HCT116 (cell line): ENCODE data around the gene ZNF468. TPM values are rescaled to one million over a fixed set of nuclear protein-coding genes. Genes with fewer than 3 reads are reported as not detected.

Experiments used
- ATAC-seq: fragments of 200-7000 bp; cut with Tn5 transposase; 2 replicates; pipeline ENCODE4 v1.9.1; 2020; ENCODE audit warnings: mild to moderate bottlenecking, moderate library complexity
- BruUV-seq: library from RNA; stranded (reverse); fragments of 400-500 nt; replicated peaks from 2 replicates; lab custom pipeline; 2021; lab: Mats Ljungman, UMichigan
- CTCF ChIA-PET: fragments of 300-600 bp; sonication (Branson Sonifier 250); formaldehyde crosslinking; loops from one replicate; lab custom pipeline; 2021; ENCODE audit warnings: antibody characterized with exemption; lab: Charles Lee
- POLR2A ChIA-PET: fragments of 300-600, 350-600 bp; sonication (Branson Sonifier 250); formaldehyde crosslinking; loops from one replicate; lab custom pipeline; 2021; ENCODE audit warnings: antibody characterized with exemption; lab: Charles Lee
- RAD21 ChIA-PET, 2 experiments: fragments of 300-600 bp; sonication (Branson Sonifier 250); formaldehyde crosslinking; loops; one replicate each; lab custom pipeline; 2023; ENCODE audit warnings: low total read pairs in 2 of 2; ENCODE audit not compliant: uncharacterized antibody in 2 of 2, unreplicated experiment in 2 of 2, low non-redundant PET in 1 of 2; lab: Charles Lee
- DNase-seq: peaks from one replicate; pipeline ENCODE4 v3.0.0-alpha.2; 2010; ENCODE audit warnings: low read depth, low spot score
- H2AFZ ChIP-seq: fragments of 200-600 bp; shearing (Covaris generic), sonication (generic); 2 replicates; pipeline ENCODE4 v1.6.1; 2017; ENCODE audit warnings: low read depth, mixed run types, mixed read lengths, antibody characterized with exemption, low read length; ENCODE audit not compliant: poor library complexity, severe bottlenecking
- H3K27ac ChIP-seq: 2 replicates; pipeline ENCODE4 v1.5.1; 2012; ENCODE audit warnings: low read depth, low read length
- H3K27me3 ChIP-seq: fragments of 200-600 bp; sonication (generic); 2 replicates; pipeline ENCODE4 v1.6.1; 2016; ENCODE audit warnings: mixed run types, low read length, mixed read lengths; ENCODE audit not compliant: insufficient read depth
- H3K36me3 ChIP-seq, 2 experiments: fragments of 200-500 bp in 1 of 2; fragments of 200-600 bp in 1 of 2; sonication (Bioruptor generic) in 1 of 2; sonication (generic) in 1 of 2; 2 replicates each; pipeline versions ENCODE4 v1.5.1 to v1.6.1; 2014 to 2016; ENCODE audit warnings: low read length in 2 of 2, inconsistent platforms in 1 of 2, mixed read lengths in 1 of 2, mixed run types in 1 of 2; ENCODE audit not compliant: insufficient read depth in 2 of 2, control insufficient read depth in 1 of 2
- H3K4me1 ChIP-seq, 2 experiments: fragments of 200-600 bp in 1 of 2; sonication (generic) in 1 of 2; 2 replicates each; pipeline versions ENCODE4 v1.5.1 to v1.6.1; 2012 to 2017; ENCODE audit warnings: low read length in 2 of 2, inconsistent platforms in 1 of 2, mild to moderate bottlenecking in 1 of 2, mixed read lengths in 1 of 2, mixed run types in 1 of 2, moderate library complexity in 1 of 2; ENCODE audit not compliant: insufficient read depth in 2 of 2, control insufficient read depth in 1 of 2
- H3K4me2 ChIP-seq: fragments of 200-600 bp; sonication (generic); 2 replicates; pipeline ENCODE4 v1.6.1; 2017; ENCODE audit warnings: mixed run types, low read length, mixed read lengths
- H3K4me3 ChIP-seq, 2 experiments: fragments of 200-600 bp in 1 of 2; sonication (generic) in 1 of 2; replicated peaks in 1 of 2; 2 replicates each; pipeline ENCODE4 v1.5.1; 2011 to 2016; ENCODE audit warnings: low read length in 2 of 2, control low read depth in 1 of 2, low read depth in 1 of 2, mild to moderate bottlenecking in 1 of 2, mixed read lengths in 1 of 2, mixed run types in 1 of 2
- H3K79me2 ChIP-seq: fragments of 200-600 bp; sonication (generic); 2 replicates; pipeline ENCODE4 v1.6.1; 2017; ENCODE audit warnings: mild to moderate bottlenecking, mixed run types, low read length, moderate library complexity, mixed read lengths; ENCODE audit not compliant: insufficient read depth
- H3K9ac ChIP-seq: fragments of 200-600 bp; sonication (generic); 2 replicates; pipeline ENCODE4 v1.6.1; 2016; ENCODE audit warnings: low read length, mixed read lengths
- H3K9me2 ChIP-seq: fragments of 200-600 bp; sonication (generic), shearing (Covaris generic); 2 replicates; pipeline ENCODE4 v1.6.1; 2017; ENCODE audit warnings: mixed run types, mild to moderate bottlenecking, moderate library complexity; ENCODE audit not compliant: insufficient read depth
- H3K9me3 ChIP-seq, 2 experiments: fragments of 200-500 bp in 1 of 2; fragments of 200-600 bp in 1 of 2; sonication (Bioruptor generic) in 1 of 2; sonication (generic) in 1 of 2; 2 replicates each; pipeline ENCODE4 v1.6.1; 2014 to 2017; ENCODE audit warnings: low read length in 2 of 2, mixed read lengths in 2 of 2, inconsistent platforms in 1 of 2, low read depth in 1 of 2, mild to moderate bottlenecking in 1 of 2, mixed run types in 1 of 2, moderate library complexity in 1 of 2; ENCODE audit not compliant: control insufficient read depth in 1 of 2, insufficient read depth in 1 of 2
- H4K20me1 ChIP-seq: fragments of 200-600 bp; sonication (generic), shearing (Covaris generic); 2 replicates; pipeline ENCODE4 v1.6.1; 2017; ENCODE audit warnings: mixed run types, mild to moderate bottlenecking, moderate library complexity; ENCODE audit not compliant: insufficient read depth
- EGR1 ChIP-seq: IDR thresholded peaks from 2 replicates; pipeline ENCODE4 v1.6.1; 2012; ENCODE audit warnings: low read depth
- EZH2phosphoT487 ChIP-seq: fragments of 200-600 bp; IDR thresholded peaks from 2 replicates; pipeline ENCODE4 v1.6.1; 2018; ENCODE audit warnings: antibody characterized with exemption, borderline replicate concordance
- POLR2AphosphoS5 ChIP-seq: IDR thresholded peaks from 2 replicates; pipeline ENCODE4 v1.6.1; 2011; ENCODE audit warnings: mild to moderate bottlenecking, low read depth, low read length, moderate library complexity
- RAD21 ChIP-seq: IDR thresholded peaks from 2 replicates; pipeline ENCODE4 v1.6.1; 2012; ENCODE audit warnings: low read depth, mild to moderate bottlenecking
- SIN3A ChIP-seq: IDR thresholded peaks from 2 replicates; pipeline ENCODE4 v1.6.1; 2012; ENCODE audit warnings: low read depth
- SRF ChIP-seq: IDR thresholded peaks from 2 replicates; pipeline ENCODE4 v1.6.1; 2012; ENCODE audit warnings: low read depth
- TCF7L2 ChIP-seq: IDR thresholded peaks from 2 replicates; pipeline ENCODE4 v1.7.0; 2011; ENCODE audit warnings: borderline replicate concordance, inconsistent platforms; ENCODE audit not compliant: insufficient read depth, insufficient read length; ENCODE audit errors: extremely low read depth
- YY1 ChIP-seq: IDR thresholded peaks from 2 replicates; pipeline ENCODE4 v1.6.1; 2011; ENCODE audit warnings: low read length, low read depth, moderate library complexity, mild to moderate bottlenecking; ENCODE audit not compliant: insufficient replicate concordance; ENCODE audit errors: extremely low read depth
- ZNF274 ChIP-seq: fragments of 200-500 bp; sonication (Bioruptor generic); IDR thresholded peaks from 2 replicates; pipeline ENCODE4 v1.6.1; 2014; ENCODE audit warnings: mild to moderate bottlenecking, low read depth, low read length, inconsistent platforms
- intact Hi-C: fragments of 100-400 bp; cut with micrococcal nuclease; formaldehyde crosslinking; loops from 2 replicates; pipeline ENCODE4 v1.10.0; 2022
- total RNA-seq: library from RNA; stranded (reverse); gene quantifications from one replicate; pipeline ENCODE4 v1.2.1, GENCODE V29; 2021; ENCODE audit not compliant: unreplicated experiment
- TF ChIP-seq, protein P1 (sequence below), 3 experiments: fragments of 200-600 bp in 1 of 3; sonication (generic) in 1 of 3; IDR thresholded peaks in 2 of 3; conservative IDR thresholded peaks in 1 of 3; 2 replicates each; pipeline ENCODE4 v1.5.1; 2012 to 2017; ENCODE audit warnings: low read depth in 2 of 3, low read length in 2 of 3, antibody characterized with exemption in 1 of 3, borderline replicate concordance in 1 of 3, control low read depth in 1 of 3, mild to moderate bottlenecking in 1 of 3, mixed read lengths in 1 of 3, mixed run types in 1 of 3, moderate library complexity in 1 of 3; ENCODE audit not compliant: insufficient read depth in 1 of 3
- TF ChIP-seq, protein P2 (sequence below): IDR thresholded peaks from 2 replicates; pipeline ENCODE4 v1.6.1; 2012

The ZNF468 gene
- total RNA-seq, 1 experiment from 2014 or later: 12.3 TPM

DNA sequence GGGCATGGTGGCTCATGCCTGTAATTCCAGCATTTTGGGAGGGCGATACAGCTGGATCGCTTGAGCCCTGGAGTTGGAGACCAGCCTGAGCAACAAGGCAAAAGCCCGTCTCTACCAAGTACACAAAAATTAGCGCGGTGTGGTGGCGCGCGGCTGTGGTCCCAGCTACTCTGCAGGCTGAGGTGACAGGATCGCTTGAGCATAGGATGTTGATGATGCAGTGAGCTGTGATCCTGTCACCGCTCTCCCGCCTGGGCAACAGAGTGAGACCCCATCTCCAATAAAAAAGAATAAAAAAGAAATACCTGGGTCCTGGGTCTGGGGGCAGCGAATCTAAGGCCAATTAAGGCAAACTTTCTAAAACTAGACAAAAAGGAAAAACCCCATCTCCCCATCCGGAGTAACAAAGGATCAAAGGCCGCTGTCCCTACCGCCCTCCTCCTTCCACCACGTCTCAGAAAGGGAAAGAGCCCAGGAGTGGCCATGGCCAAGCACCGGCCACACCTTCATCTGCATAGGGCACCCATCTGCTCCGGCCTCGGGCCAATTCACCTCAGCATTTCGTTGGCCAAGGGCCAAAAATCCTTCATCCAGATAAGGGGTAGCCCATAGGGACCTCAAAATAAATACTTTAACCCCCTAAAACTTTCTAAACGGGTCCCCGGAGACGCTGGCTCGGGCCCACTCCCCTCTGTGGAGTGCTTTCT is 39.2 kb upstream of the ZNF468 start:
- peak overlapping the region; percentile 80 to 88 for H3K4me3 ChIP-seq
- peaks cover 0 to 8% of the 10 kb centered on the region in 2 experiments; a peak in 3 of 4 replicates for H3K36me3 ChIP-seq
- intact Hi-C loops: loop anchor here (5.0 kb wide), 1 partner anchor 46 kb away; no protein-coding TSS in a partner anchor
- ChIA-PET CTCF (no interaction called here), POLR2A (no interaction called here), RAD21 (no interaction called here)
- H3K9me3 ChIP-seq: no peaks in the 10 kb centered on the region; a peak in 1 of 4 replicates
- peaks cover 0 to 11% of the 10 kb centered on the region in 2 experiments; a peak in 1 of 4 replicates for H3K4me1 ChIP-seq
- no peaks in the 10 kb centered on the region for H4K20me1 ChIP-seq
- peak overlapping the region; percentile 94 for H3K27ac ChIP-seq
- H2AFZ ChIP-seq: peak overlapping the region; percentile 56
- peak overlapping the region; percentile 85 for H3K9ac ChIP-seq
- peak; percentile 41 for ATAC-seq
- no peaks in the 10 kb centered on the region for H3K27me3 ChIP-seq
- peaks cover 42% of the 10 kb centered on the region for H3K79me2 ChIP-seq
- peak overlapping the region; percentile 90 for H3K4me2 ChIP-seq
- TF ChIP-seq SRF: no peak
- TF ChIP-seq TCF7L2: no peak
- TF ChIP-seq YY1: no peak
- TF ChIP-seq ZNF274: no peak
- TF ChIP-seq RAD21: no peak
- no peak for TF ChIP-seq EZH2phosphoT487
- TF ChIP-seq, protein P1, sequence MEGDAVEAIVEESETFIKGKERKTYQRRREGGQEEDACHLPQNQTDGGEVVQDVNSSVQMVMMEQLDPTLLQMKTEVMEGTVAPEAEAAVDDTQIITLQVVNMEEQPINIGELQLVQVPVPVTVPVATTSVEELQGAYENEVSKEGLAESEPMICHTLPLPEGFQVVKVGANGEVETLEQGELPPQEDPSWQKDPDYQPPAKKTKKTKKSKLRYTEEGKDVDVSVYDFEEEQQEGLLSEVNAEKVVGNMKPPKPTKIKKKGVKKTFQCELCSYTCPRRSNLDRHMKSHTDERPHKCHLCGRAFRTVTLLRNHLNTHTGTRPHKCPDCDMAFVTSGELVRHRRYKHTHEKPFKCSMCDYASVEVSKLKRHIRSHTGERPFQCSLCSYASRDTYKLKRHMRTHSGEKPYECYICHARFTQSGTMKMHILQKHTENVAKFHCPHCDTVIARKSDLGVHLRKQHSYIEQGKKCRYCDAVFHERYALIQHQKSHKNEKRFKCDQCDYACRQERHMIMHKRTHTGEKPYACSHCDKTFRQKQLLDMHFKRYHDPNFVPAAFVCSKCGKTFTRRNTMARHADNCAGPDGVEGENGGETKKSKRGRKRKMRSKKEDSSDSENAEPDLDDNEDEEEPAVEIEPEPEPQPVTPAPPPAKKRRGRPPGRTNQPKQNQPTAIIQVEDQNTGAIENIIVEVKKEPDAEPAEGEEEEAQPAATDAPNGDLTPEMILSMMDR (IDR thresholded peaks at IDR 0.05 in 2 of 3, conservative IDR thresholded peaks at IDR 0.05 in 1 of 3; ENCODE audit: borderline replicate concordance in 1 of 3, insufficient read depth in 1 of 3, low read depth in 2 of 3, low read length in 2 of 3): no peak
- no peak for TF ChIP-seq SIN3A
- TF ChIP-seq, protein P2, sequence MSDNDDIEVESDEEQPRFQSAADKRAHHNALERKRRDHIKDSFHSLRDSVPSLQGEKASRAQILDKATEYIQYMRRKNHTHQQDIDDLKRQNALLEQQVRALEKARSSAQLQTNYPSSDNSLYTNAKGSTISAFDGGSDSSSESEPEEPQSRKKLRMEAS: no peak
- TF ChIP-seq EGR1: no peak
- TF ChIP-seq POLR2AphosphoS5: no peak
- no peak for DNase-seq
- no TSS peak for BruUV-seq
- no peaks in the 10 kb centered on the region for H3K9me2 ChIP-seq
